Small intestine (tissue), 7 donors: ENCODE results near the gene FITM1. TPM values are rescaled to one million over a fixed set of nuclear protein-coding genes. Genes with fewer than 3 reads are reported as not detected.
A peak's percentile ranks its signal among the peaks of the same experiment; 100 is the strongest.

ENCODE experiments used
- DNase-seq, 2 donors: peaks; one replicate each; pipeline versions ENCODE4 v3.0.0 to v3.0.0-alpha.2; 2013
- FAIRE-seq: peaks from 2 replicates; lab custom pipeline; 2012; peaks lifted over from hg19 to GRCh38; lab: Jason Lieb, UNC
- H3K27ac ChIP-seq, 3 donors: one replicate each; pipeline ENCODE4 v1.5.1; 2013; ENCODE audit warnings: low read length in 2 of 3, mild to moderate bottlenecking in 2 of 3, control low read depth in 1 of 3, inconsistent platforms in 1 of 3, low read depth in 1 of 3, moderate library complexity in 1 of 3
- H3K27me3 ChIP-seq, 3 donors: one replicate each; pipeline ENCODE4 v1.6.1; 2013; ENCODE audit warnings: low read length in 3 of 3, inconsistent platforms in 1 of 3; ENCODE audit not compliant: control insufficient read depth in 3 of 3, insufficient read depth in 3 of 3
- H3K36me3 ChIP-seq, 3 donors: one replicate each; pipeline ENCODE4 v1.6.1; 2013; ENCODE audit warnings: low read length in 3 of 3, inconsistent platforms in 1 of 3, low read depth in 1 of 3, mild to moderate bottlenecking in 1 of 3, moderate library complexity in 1 of 3; ENCODE audit not compliant: control insufficient read depth in 3 of 3, insufficient read depth in 2 of 3
- H3K4me1 ChIP-seq, 3 donors: one replicate each; pipeline ENCODE4 v1.6.1; 2013; ENCODE audit warnings: low read length in 2 of 3, inconsistent platforms in 1 of 3, low read depth in 1 of 3, mild to moderate bottlenecking in 1 of 3, moderate library complexity in 1 of 3; ENCODE audit not compliant: control insufficient read depth in 3 of 3, insufficient read depth in 2 of 3
- H3K4me3 ChIP-seq, 3 donors: one replicate each; pipeline ENCODE4 v1.5.1; 2013; ENCODE audit warnings: low read length in 3 of 3, control low read depth in 1 of 3, inconsistent platforms in 1 of 3, low read depth in 1 of 3, mild to moderate bottlenecking in 1 of 3, moderate library complexity in 1 of 3
- H3K9me3 ChIP-seq, 2 donors: one replicate each; pipeline ENCODE4 v1.6.1; 2013; ENCODE audit warnings: low read depth in 1 of 2, low read length in 1 of 2; ENCODE audit not compliant: control insufficient read depth in 2 of 2, insufficient read depth in 1 of 2
- WGBS, 3 donors: extraction: QIAGEN DNeasy Blood & Tissue Kit; methylation state at CpG; one replicate each; pipeline ENCODE4 v1.1.7; 2013; 5-methylcytosine and 5-hydroxymethylcytosine counted together
- polyA plus RNA-seq, 4 donors: library from polyadenylated mRNA; stranded (reverse) in 3 of 4; unstranded in 1 of 4; fragments of 200-250 nt in 3 of 4; fragments of 120-200 nt in 1 of 4; gene quantifications; one replicate each; pipeline versions ENCODE4 v1.2.1 to v1.2.3, GENCODE V29; 2013
- donor health status: healthy with polysubstance abuse.
- donor health status: control.
- donor health status: control.
- donor health status: Bipolar disorder and iron deficiency.
- donor health status: healthy.

FITM1 gene
- polyA plus RNA-seq, 4 donors: 2.4 to 5.8 (median 4.1) TPM

GRCh38 chr14:24086193-24086955, 44.1 kb upstream of the FITM1 start:
- Histone ChIP-seq H3K27me3 (no peaks in the 10 kb centered on the region), H3K27ac (no peak overlapping the region), H3K36me3 (peaks cover 0 to 3% (median 0%) of the 10 kb centered on the region in 3 donors), H3K4me3 (no peak overlapping the region), H3K9me3 (no peaks in the 10 kb centered on the region), H3K4me1 (peaks cover 0 to 17% (median 6%) of the 10 kb centered on the region in 3 donors)
- FAIRE-seq: no peak
- DNase-seq: no peak
- WGBS, 3 donors: 75 to 89% (median 85%) methylated on average over 3 of the region's 3 CpGs

- FAIRE-seq: no peak
- peaks cover 0 to 3% (median 0%) of the 10 kb centered on the region in 3 donors for H3K36me3 ChIP-seq
- H3K4me1 ChIP-seq: peaks cover 0 to 20% (median 5%) of the 10 kb centered on the region in 3 donors
- DNase-seq: no peak
- no peaks in the 10 kb centered on the region for H3K27me3 ChIP-seq
- H3K9me3 ChIP-seq: no peaks in the 10 kb centered on the region
- WGBS, 3 donors: 88 to 91% (median 90%) methylated on average over 1 of the region's 1 CpG
- H3K27ac ChIP-seq: no peak overlapping the region
- no peak overlapping the region for H3K4me3 ChIP-seq
Measured at GRCh38 chr14:24087004-24087403, 43.5 kb upstream of the FITM1 start.

GRCh38 chr14:24088095-24088494, 42.4 kb upstream of the FITM1 start:
- no peaks in the 10 kb centered on the region for H3K27me3 ChIP-seq
- DNase-seq: no peak
- no peaks in the 10 kb centered on the region for H3K9me3 ChIP-seq
- no peak for FAIRE-seq
- no peak overlapping the region for H3K27ac ChIP-seq
- no peak overlapping the region for H3K4me3 ChIP-seq
- peaks cover 0 to 3% (median 0%) of the 10 kb centered on the region in 3 donors for H3K36me3 ChIP-seq
- 78 to 85% (median 81%) methylated on average over 2 of the region's 2 CpGs for WGBS, 3 donors
- peaks cover 0 to 27% (median 6%) of the 10 kb centered on the region in 3 donors for H3K4me1 ChIP-seq

- DNase-seq (no peak), FAIRE-seq (no peak)
- Histone ChIP-seq H3K27ac (no peak overlapping the region), H3K36me3 (peaks cover 0 to 4% (median 0%) of the 10 kb centered on the region in 3 donors), H3K9me3 (no peaks in the 10 kb centered on the region), H3K4me3 (no peak overlapping the region), H3K4me1 (peaks cover 6 to 34% (median 6%) of the 10 kb centered on the region in 3 donors), H3K27me3 (no peaks in the 10 kb centered on the region)
- WGBS, 3 donors: 80 to 86% (median 85%) methylated on average over 5 to 6 of the region's 6 CpGs
Measured at GRCh38 chr14:24089890-24090289, 40.6 kb upstream of the FITM1 start.

GRCh38 chr14:24092110-24092504, 38.4 kb upstream of the FITM1 start:
- DNase-seq (peak; percentile 87 to 99), FAIRE-seq (no peak)
- no peak overlapping the region for H3K4me3 ChIP-seq
- peak overlapping the region; percentile 22 to 99 (median 96) for H3K27ac ChIP-seq
- H3K36me3 ChIP-seq: peaks cover 0 to 25% (median 4%) of the 10 kb centered on the region in 3 donors
- no peaks in the 10 kb centered on the region for H3K9me3 ChIP-seq
- H3K4me1 ChIP-seq: peaks cover 6 to 56% (median 6%) of the 10 kb centered on the region in 3 donors
- H3K27me3 ChIP-seq: no peaks in the 10 kb centered on the region

GRCh38 chr14:24092505-24093206, 37.8 kb upstream of the FITM1 start:
- H3K27me3 ChIP-seq: no peaks in the 10 kb centered on the region
- H3K4me1 ChIP-seq: peaks cover 6 to 56% (median 6%) of the 10 kb centered on the region in 3 donors
- H3K27ac ChIP-seq: peak overlapping the region; percentile 96 to 99 (median 99)
- peaks cover 0 to 30% (median 4%) of the 10 kb centered on the region in 3 donors for H3K36me3 ChIP-seq
- FAIRE-seq: no peak
- no peaks in the 10 kb centered on the region for H3K9me3 ChIP-seq
- no peak for DNase-seq
- WGBS, 3 donors: 69 to 77% (median 75%) methylated on average over 4 of the region's 4 CpGs
- no peak overlapping the region for H3K4me3 ChIP-seq

- DNase-seq (no peak), FAIRE-seq (no peak)
- Histone ChIP-seq H3K4me3 (peak overlapping the region in 1 of 3 donors; percentile 91), H3K27ac (peak overlapping the region; percentile 96 to 99 (median 99)), H3K9me3 (no peaks in the 10 kb centered on the region), H3K27me3 (no peaks in the 10 kb centered on the region), H3K36me3 (peaks cover 0 to 34% (median 7%) of the 10 kb centered on the region in 3 donors), H3K4me1 (peaks cover 6 to 58% (median 8%) of the 10 kb centered on the region in 3 donors)
- WGBS, 3 donors: 76 to 82% (median 82%) methylated on average over 19 of the region's 19 CpGs
Measured at GRCh38 chr14:24093207-24093900, 37.1 kb upstream of the FITM1 start.
